ENCODE data around the gene SLC25A22.
A peak's percentile ranks its signal among the peaks of the same experiment; 100 is the strongest.

Gene SLC25A22

DNA sequence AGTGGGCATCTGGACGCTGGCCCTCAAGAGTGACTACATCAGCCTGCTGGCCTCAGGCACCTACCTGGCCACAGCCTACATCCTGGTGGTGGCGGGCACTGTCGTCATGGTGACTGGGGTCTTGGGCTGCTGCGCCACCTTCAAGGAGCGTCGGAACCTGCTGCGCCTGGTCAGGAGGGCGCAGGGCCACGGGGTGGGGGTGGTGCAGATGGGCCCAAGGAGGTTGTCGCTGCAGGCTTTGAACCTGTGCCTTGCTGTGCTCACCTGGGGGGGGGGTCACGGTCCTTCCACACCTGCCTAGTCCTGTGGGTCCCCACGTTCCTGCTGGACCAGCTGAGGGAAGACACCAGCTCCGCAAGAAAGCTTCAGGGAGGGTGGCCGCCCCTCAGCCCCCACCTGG is 38.2 kb upstream of the SLC25A22 start:
- no CpG with 5 or more reads among the region's 14 CpGs for WGBS (ENCODE audit: extremely low coverage, insufficient coverage, insufficient read length)
- Histone ChIP-seq H3K27me3 (ENCODE audit: insufficient read depth, low read length) (peaks cover 6% of the 10 kb centered on the region), H4K91ac (ENCODE audit: low read depth, low read length) (no peak overlapping the region)

DNA sequence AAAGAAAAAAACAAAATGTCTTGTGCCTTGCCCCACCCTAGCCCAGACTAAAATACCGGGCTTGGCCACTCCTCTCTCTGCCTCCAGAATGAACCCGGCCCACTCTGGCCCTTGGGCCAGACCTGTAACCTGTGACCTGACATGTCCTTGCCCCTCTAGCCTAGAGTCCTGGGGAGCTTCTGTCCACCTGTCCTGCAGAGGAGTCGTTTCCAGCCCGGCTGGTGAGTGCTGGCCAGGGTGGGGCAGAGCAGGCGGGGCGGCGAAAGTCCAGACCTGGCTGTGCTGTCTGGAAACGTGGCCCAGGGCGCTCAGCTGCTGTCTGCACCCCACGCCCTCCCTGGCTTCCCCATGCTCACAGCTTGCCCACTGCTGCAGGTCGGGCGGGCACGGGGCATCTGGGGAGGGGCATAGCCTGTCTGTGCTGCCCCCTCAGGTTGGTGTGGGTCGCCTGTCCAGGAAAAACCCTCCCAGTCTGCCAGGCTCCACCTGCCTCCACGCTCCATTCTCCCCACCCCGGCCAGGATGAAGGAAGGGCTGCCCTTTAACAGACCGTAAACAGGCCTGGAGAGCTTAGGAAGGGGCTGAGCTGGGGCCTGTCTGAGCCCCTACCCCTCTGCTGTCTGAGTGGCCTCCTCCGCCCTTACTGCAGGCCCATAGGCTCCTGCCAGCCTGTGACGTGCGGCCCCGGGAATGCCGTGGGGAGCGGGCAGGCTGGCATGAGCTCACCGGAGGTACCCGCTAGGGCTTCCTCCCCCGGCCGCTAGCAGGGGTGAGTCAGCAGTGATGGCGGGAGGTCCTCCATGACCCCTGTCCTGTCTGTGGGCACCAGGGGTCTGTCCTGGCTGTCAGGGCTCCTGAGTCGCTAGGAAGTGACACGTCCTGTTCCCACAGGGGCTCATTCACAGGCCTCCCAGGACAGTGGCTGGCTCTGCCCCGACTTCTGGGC is 36.6 kb upstream of the SLC25A22 start:
- DNase-seq, result peak; percentile 54 to 60
- H4K12ac ChIP-seq (ENCODE audit: low read depth, low read length), result no peak overlapping the region
- no CpG with 5 or more reads among the region's 31 CpGs for WGBS (ENCODE audit: extremely low coverage, insufficient coverage, insufficient read length)
- peaks cover 32 to 33% of the 10 kb centered on the region in 2 experiments for H3K4me1 ChIP-seq (ENCODE audit: control insufficient read depth in 1 of 2, insufficient read depth in 2 of 2, low read length in 2 of 2)
- no peak overlapping the region for H3K9ac ChIP-seq (ENCODE audit: low read length)
- H4K8ac ChIP-seq (ENCODE audit: low read depth, low read length), result peak overlapping the region; percentile 14
- H3K23ac ChIP-seq (ENCODE audit: low read length), result no peak overlapping the region
- peaks cover 20% of the 10 kb centered on the region for H3K27me3 ChIP-seq (ENCODE audit: insufficient read depth, low read length)
- no peak overlapping the region for H2AK5ac ChIP-seq (ENCODE audit: low read length)
- H2BK5ac ChIP-seq (ENCODE audit: low read depth, low read length, poor library complexity), result no peak overlapping the region
- H3K36me3 ChIP-seq (ENCODE audit: control insufficient read depth in 1 of 2, insufficient read depth in 2 of 2, low read length in 2 of 2), result peaks cover 40 to 42% of the 10 kb centered on the region in 2 experiments
- H3K4ac ChIP-seq (ENCODE audit: low read depth, low read length), result peak overlapping the region; percentile 8
- peaks cover 5% of the 10 kb centered on the region for H3K9me3 ChIP-seq (ENCODE audit: insufficient read depth, low read depth, low read length)
- peak overlapping the region; percentile 5 for H3K18ac ChIP-seq (ENCODE audit: low read length)
- H2AFZ ChIP-seq (ENCODE audit: insufficient read depth, low read length, poor library complexity), result no peak overlapping the region
- H3K79me1 ChIP-seq (ENCODE audit: low read length), result peaks cover 15% of the 10 kb centered on the region
- peak overlapping the region; percentile 14 for H3K4me2 ChIP-seq (ENCODE audit: low read length)
- H3K27ac ChIP-seq (ENCODE audit: low read depth, low read length), result no peak overlapping the region
- peaks cover 12% of the 10 kb centered on the region for H3K79me2 ChIP-seq (ENCODE audit: control insufficient read depth, insufficient read depth, low read length, poor library complexity)
- no peak overlapping the region for H4K91ac ChIP-seq (ENCODE audit: low read depth, low read length)
- H2BK120ac ChIP-seq (ENCODE audit: insufficient read depth, low read length, poor library complexity), result no peak overlapping the region
- H3K14ac ChIP-seq (ENCODE audit: low read length), result no peak overlapping the region
- H3K4me3 ChIP-seq (ENCODE audit: low read depth, low read length), result no peak overlapping the region
- H2BK12ac ChIP-seq (ENCODE audit: low read length), result no peak overlapping the region

More for the DNA sequence above, 38.2 kb upstream of the SLC25A22 start:
- no peak overlapping the region for H2BK5ac ChIP-seq (ENCODE audit: low read depth, low read length, poor library complexity)
- no peak for DNase-seq
- H3K4me1 ChIP-seq (ENCODE audit: control insufficient read depth in 1 of 2, insufficient read depth in 2 of 2, low read length in 2 of 2), result peaks cover 25 to 26% of the 10 kb centered on the region in 2 experiments
- H3K14ac ChIP-seq (ENCODE audit: low read length), result no peak overlapping the region
- peaks cover 15% of the 10 kb centered on the region for H3K79me2 ChIP-seq (ENCODE audit: control insufficient read depth, insufficient read depth, low read length, poor library complexity)
- no peak overlapping the region for H3K4ac ChIP-seq (ENCODE audit: low read depth, low read length)
- no peak overlapping the region for H4K12ac ChIP-seq (ENCODE audit: low read depth, low read length)
- H2AK5ac ChIP-seq (ENCODE audit: low read length), result no peak overlapping the region
- peaks cover 15% of the 10 kb centered on the region for H3K79me1 ChIP-seq (ENCODE audit: low read length)
- H3K4me3 ChIP-seq (ENCODE audit: low read depth, low read length), result no peak overlapping the region
- no peak overlapping the region for H3K4me2 ChIP-seq (ENCODE audit: low read length)
- H3K23ac ChIP-seq (ENCODE audit: low read length), result no peak overlapping the region
- no peak overlapping the region for H2AFZ ChIP-seq (ENCODE audit: insufficient read depth, low read length, poor library complexity)
- no peak overlapping the region for H2BK12ac ChIP-seq (ENCODE audit: low read length)
- H3K9ac ChIP-seq (ENCODE audit: low read length), result no peak overlapping the region
- no peak overlapping the region for H4K8ac ChIP-seq (ENCODE audit: low read depth, low read length)
- H3K18ac ChIP-seq (ENCODE audit: low read length), result peak overlapping the region; percentile 38
- H3K27ac ChIP-seq (ENCODE audit: low read depth, low read length), result no peak overlapping the region
- H3K36me3 ChIP-seq (ENCODE audit: control insufficient read depth in 1 of 2, insufficient read depth in 2 of 2, low read length in 2 of 2), result peaks cover 55 to 58% of the 10 kb centered on the region in 2 experiments
- peaks cover 5% of the 10 kb centered on the region for H3K9me3 ChIP-seq (ENCODE audit: insufficient read depth, low read depth, low read length)
- H2BK120ac ChIP-seq (ENCODE audit: insufficient read depth, low read length, poor library complexity), result no peak overlapping the region

GRCh38 chr11:833849-834311 is 35.8 kb upstream of the SLC25A22 start:
- Histone ChIP-seq H3K9ac (ENCODE audit: low read length) (no peak overlapping the region), H4K91ac (ENCODE audit: low read depth, low read length) (peak overlapping the region; percentile 77), H3K9me3 (ENCODE audit: insufficient read depth, low read depth, low read length) (peaks cover 5% of the 10 kb centered on the region), H4K8ac (ENCODE audit: low read depth, low read length) (peak overlapping the region; percentile 71), H3K4ac (ENCODE audit: low read depth, low read length) (peak overlapping the region; percentile 70), H3K36me3 (ENCODE audit: control insufficient read depth in 1 of 2, insufficient read depth in 2 of 2, low read length in 2 of 2) (peaks cover 32 to 35% of the 10 kb centered on the region in 2 experiments), H4K12ac (ENCODE audit: low read depth, low read length) (peak overlapping the region; percentile 76), H3K27me3 (ENCODE audit: insufficient read depth, low read length) (peaks cover 25% of the 10 kb centered on the region), H3K79me1 (ENCODE audit: low read length) (peaks cover 15% of the 10 kb centered on the region), H2AFZ (ENCODE audit: insufficient read depth, low read length, poor library complexity) (peak overlapping the region; percentile 56), H2BK120ac (ENCODE audit: insufficient read depth, low read length, poor library complexity) (peak overlapping the region; percentile 86), H3K23ac (ENCODE audit: low read length) (no peak overlapping the region), H2BK12ac (ENCODE audit: low read length) (peak overlapping the region; percentile 23), H2AK5ac (ENCODE audit: low read length) (peak overlapping the region; percentile 81), H3K4me3 (ENCODE audit: low read depth, low read length) (peak overlapping the region; percentile 80), H3K79me2 (ENCODE audit: control insufficient read depth, insufficient read depth, low read length, poor library complexity) (peaks cover 12% of the 10 kb centered on the region), H2BK5ac (ENCODE audit: low read depth, low read length, poor library complexity) (peak overlapping the region; percentile 73), H3K4me1 (ENCODE audit: control insufficient read depth in 1 of 2, insufficient read depth in 2 of 2, low read length in 2 of 2) (peaks cover 38 to 41% of the 10 kb centered on the region in 2 experiments), H3K27ac (ENCODE audit: low read depth, low read length) (no peak overlapping the region), H3K18ac (ENCODE audit: low read length) (peak overlapping the region; percentile 72), H3K14ac (ENCODE audit: low read length) (peak overlapping the region; percentile 86), H3K4me2 (ENCODE audit: low read length) (peak overlapping the region; percentile 66)
- no peak for DNase-seq
- no CpG with 5 or more reads among the region's 9 CpGs for WGBS (ENCODE audit: extremely low coverage, insufficient coverage, insufficient read length)

- DNase-seq, result peak in 1 of 2 donors; percentile 66
- no CpG with 5 or more reads among the region's 55 CpGs for WGBS (ENCODE audit: extremely low coverage, insufficient coverage, insufficient read length)
- H3K14ac ChIP-seq (ENCODE audit: low read length), result peak overlapping the region; percentile 86
Measured at GRCh38 chr11:833114-833791, 35.2 kb upstream of the SLC25A22 start.

More at GRCh38 chr11:833114-833791, 35.2 kb upstream of the SLC25A22 start:
- peak overlapping the region; percentile 56 for H2AFZ ChIP-seq (ENCODE audit: insufficient read depth, low read length, poor library complexity)
- peak overlapping the region; percentile 23 for H2BK12ac ChIP-seq (ENCODE audit: low read length)
- H3K79me1 ChIP-seq (ENCODE audit: low read length), result peaks cover 15% of the 10 kb centered on the region
- peaks cover 43 to 44% of the 10 kb centered on the region in 2 experiments for H3K4me1 ChIP-seq (ENCODE audit: control insufficient read depth in 1 of 2, insufficient read depth in 2 of 2, low read length in 2 of 2)
- peak overlapping the region; percentile 71 for H4K8ac ChIP-seq (ENCODE audit: low read depth, low read length)
- H3K18ac ChIP-seq (ENCODE audit: low read length), result peak overlapping the region; percentile 72
- peaks cover 12% of the 10 kb centered on the region for H3K79me2 ChIP-seq (ENCODE audit: control insufficient read depth, insufficient read depth, low read length, poor library complexity)
- peaks cover 5% of the 10 kb centered on the region for H3K9me3 ChIP-seq (ENCODE audit: insufficient read depth, low read depth, low read length)
- H4K12ac ChIP-seq (ENCODE audit: low read depth, low read length), result peak overlapping the region; percentile 76
- H3K36me3 ChIP-seq (ENCODE audit: control insufficient read depth in 1 of 2, insufficient read depth in 2 of 2, low read length in 2 of 2), result peaks cover 26 to 28% of the 10 kb centered on the region in 2 experiments
- peaks cover 27% of the 10 kb centered on the region for H3K27me3 ChIP-seq (ENCODE audit: insufficient read depth, low read length)
- peak overlapping the region; percentile 77 for H4K91ac ChIP-seq (ENCODE audit: low read depth, low read length)
- H3K4me2 ChIP-seq (ENCODE audit: low read length), result peak overlapping the region; percentile 66
- H2AK5ac ChIP-seq (ENCODE audit: low read length), result peak overlapping the region; percentile 81
- H2BK5ac ChIP-seq (ENCODE audit: low read depth, low read length, poor library complexity), result peak overlapping the region; percentile 73
- H3K9ac ChIP-seq (ENCODE audit: low read length), result peak overlapping the region; percentile 86
- no peak overlapping the region for H3K23ac ChIP-seq (ENCODE audit: low read length)
- peak overlapping the region; percentile 86 for H2BK120ac ChIP-seq (ENCODE audit: insufficient read depth, low read length, poor library complexity)
- peak overlapping the region; percentile 80 for H3K4me3 ChIP-seq (ENCODE audit: low read depth, low read length)
- H3K27ac ChIP-seq (ENCODE audit: low read depth, low read length), result peak overlapping the region; percentile 52
- peak overlapping the region; percentile 70 for H3K4ac ChIP-seq (ENCODE audit: low read depth, low read length)

Measured in trophoblast cell (in vitro differentiated cells and primary cell).